ENCODE results near the gene HUS1. TPM values are rescaled to one million over a fixed set of nuclear protein-coding genes. Genes with fewer than 3 reads are reported as not detected.

Gene HUS1
- total and polyA plus RNA-seq, 2 of the 13 experiments (the other 11 are each of a cell fraction or from before 2014, with no cell fraction given), result 14.8 to 16.9 TPM

- TF ChIP-seq FOXK1 (CRISPR knock-in tag; IDR thresholded peaks at IDR 0.05; ENCODE audit: borderline replicate concordance, low read depth) (peak; percentile 39; the same call in 1 of the 2 replicates), GATA4 (IDR thresholded peaks at IDR 0.05; ENCODE audit: borderline replicate concordance, low read depth) (no peak), CBX5 (CRISPR knock-in tag; IDR thresholded peaks at IDR 0.05; ENCODE audit: borderline replicate concordance) (no peak), SIX1 (CRISPR knock-in tag; IDR thresholded peaks at IDR 0.05; ENCODE audit: borderline replicate concordance) (no peak), RFXAP (CRISPR knock-in tag; IDR thresholded peaks at IDR 0.05; ENCODE audit: borderline replicate concordance) (no peak), ATF7 (IDR thresholded peaks at IDR 0.05) (no peak), ATF7 (CRISPR knock-in tag; IDR thresholded peaks at IDR 0.05) (no peak), MED13 (CRISPR knock-in tag; IDR thresholded peaks at IDR 0.05) (no peak), ZNF761 (CRISPR knock-in tag; conservative IDR thresholded peaks at IDR 0.05) (no peak), EZH2 (conservative IDR thresholded peaks at IDR 0.05; ENCODE audit: low read depth, low read length) (no peak), NCOA5 (CRISPR knock-in tag; IDR thresholded peaks at IDR 0.05) (no peak), ZSCAN25 (CRISPR knock-in tag; IDR thresholded peaks at IDR 0.05) (0 out of 2 replicates have a peak, but pooled peaks have one; percentile 22), ETV6 (CRISPR knock-in tag; conservative IDR thresholded peaks at IDR 0.05) (no peak), FOXO4 (CRISPR knock-in tag; conservative IDR thresholded peaks at IDR 0.05) (0 out of 2 replicates have a peak, but pooled peaks have one; percentile 33), FOXA1 (IDR thresholded peaks at IDR 0.05) (no peak), FOXA1 (CRISPR knock-in tag; IDR thresholded peaks at IDR 0.05) (no peak), PHF20 (CRISPR knock-in tag; IDR thresholded peaks at IDR 0.05) (no peak), ERF (CRISPR knock-in tag; IDR thresholded peaks at IDR 0.05) (no peak), ZNF614 (CRISPR knock-in tag; IDR thresholded peaks at IDR 0.05; ENCODE audit: borderline replicate concordance) (peak; percentile 40; the same call in 1 of the 2 replicates), ZEB1 (IDR thresholded peaks at IDR 0.05; ENCODE audit: insufficient replicate concordance, low read depth) (no peak), HOXD1 (CRISPR knock-in tag; IDR thresholded peaks at IDR 0.05) (no peak), CAMTA2 (CRISPR knock-in tag; IDR thresholded peaks at IDR 0.05; ENCODE audit: borderline replicate concordance) (no peak), FOXP4 (CRISPR knock-in tag; IDR thresholded peaks at IDR 0.05) (no peak), ZBTB42 (CRISPR knock-in tag; IDR thresholded peaks at IDR 0.05) (no peak), MBD4 (IDR thresholded peaks at IDR 0.05; ENCODE audit: borderline replicate concordance, low read length) (no peak)
- TF ChIP-seq, protein P1, sequence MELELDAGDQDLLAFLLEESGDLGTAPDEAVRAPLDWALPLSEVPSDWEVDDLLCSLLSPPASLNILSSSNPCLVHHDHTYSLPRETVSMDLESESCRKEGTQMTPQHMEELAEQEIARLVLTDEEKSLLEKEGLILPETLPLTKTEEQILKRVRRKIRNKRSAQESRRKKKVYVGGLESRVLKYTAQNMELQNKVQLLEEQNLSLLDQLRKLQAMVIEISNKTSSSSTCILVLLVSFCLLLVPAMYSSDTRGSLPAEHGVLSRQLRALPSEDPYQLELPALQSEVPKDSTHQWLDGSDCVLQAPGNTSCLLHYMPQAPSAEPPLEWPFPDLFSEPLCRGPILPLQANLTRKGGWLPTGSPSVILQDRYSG (CRISPR knock-in tag; IDR thresholded peaks at IDR 0.05), result no peak
- TF ChIP-seq, protein P2, sequence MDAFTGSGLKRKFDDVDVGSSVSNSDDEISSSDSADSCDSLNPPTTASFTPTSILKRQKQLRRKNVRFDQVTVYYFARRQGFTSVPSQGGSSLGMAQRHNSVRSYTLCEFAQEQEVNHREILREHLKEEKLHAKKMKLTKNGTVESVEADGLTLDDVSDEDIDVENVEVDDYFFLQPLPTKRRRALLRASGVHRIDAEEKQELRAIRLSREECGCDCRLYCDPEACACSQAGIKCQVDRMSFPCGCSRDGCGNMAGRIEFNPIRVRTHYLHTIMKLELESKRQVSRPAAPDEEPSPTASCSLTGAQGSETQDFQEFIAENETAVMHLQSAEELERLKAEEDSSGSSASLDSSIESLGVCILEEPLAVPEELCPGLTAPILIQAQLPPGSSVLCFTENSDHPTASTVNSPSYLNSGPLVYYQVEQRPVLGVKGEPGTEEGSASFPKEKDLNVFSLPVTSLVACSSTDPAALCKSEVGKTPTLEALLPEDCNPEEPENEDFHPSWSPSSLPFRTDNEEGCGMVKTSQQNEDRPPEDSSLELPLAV (CRISPR knock-in tag; conservative IDR thresholded peaks at IDR 0.05; ENCODE audit: low read depth), result no peak
Measured at GRCh38 chr7:47991741-47992311, 12.4 kb upstream of the HUS1 start (continued).
